Activated CD4-positive, alpha-beta T cell treated with anti-CD3 and anti-CD28 coated beads, Interleukin-2, Interleukin-6, amounts not matched to agents 100 ng/mL and 50 ng/mL, durations not matched to agents 16 hours and 8 hours (primary cell): ENCODE results near the gene EXOC4.

Experiments used
- DNase-seq: peaks from one replicate; pipeline ENCODE4 v3.0.0-alpha.2; 2020

Gene EXOC4

GRCh38 chr7:133645884-133646391 lies 393.1 kb downstream of the EXOC4 start:
- DNase-seq: no peak

- DNase-seq: no peak
Observed at GRCh38 chr7:133646472-133647315, 393.8 kb downstream of the EXOC4 start.

- no peak for DNase-seq
Observed at GRCh38 chr7:133649593-133649992, 396.7 kb downstream of the EXOC4 start.

GRCh38 chr7:133650069-133650468 lies 397.2 kb downstream of the EXOC4 start:
- no peak for DNase-seq

- no peak for DNase-seq
Observed at GRCh38 chr7:133650487-133651300, 397.8 kb downstream of the EXOC4 start.

GRCh38 chr7:133652547-133652946 lies 399.7 kb downstream of the EXOC4 start:
- DNase-seq: no peak

GRCh38 chr7:133654547-133654946 lies 401.7 kb downstream of the EXOC4 start:
- DNase-seq: no peak

GRCh38 chr7:133662276-133662675 lies 409.4 kb downstream of the EXOC4 start:
- DNase-seq: no peak

- no peak for DNase-seq
Observed at GRCh38 chr7:133662830-133663229, 410.0 kb downstream of the EXOC4 start.

GRCh38 chr7:133664528-133664927 lies 411.6 kb downstream of the EXOC4 start:
- no peak for DNase-seq

GRCh38 chr7:133668296-133669060 lies 415.6 kb downstream of the EXOC4 start:
- no peak for DNase-seq

- DNase-seq: no peak
Observed at GRCh38 chr7:133669061-133669455, 416.2 kb downstream of the EXOC4 start.

- no peak for DNase-seq
Observed at GRCh38 chr7:133670250-133670649, 417.4 kb downstream of the EXOC4 start.

GRCh38 chr7:133672866-133673265 lies 420.0 kb downstream of the EXOC4 start:
- no peak for DNase-seq

- DNase-seq: no peak
Observed at GRCh38 chr7:133674079-133674763, 421.3 kb downstream of the EXOC4 start.

- no peak for DNase-seq
Observed at GRCh38 chr7:133675510-133676218, 422.8 kb downstream of the EXOC4 start.

- no peak for DNase-seq
Observed at GRCh38 chr7:133676805-133677370, 424.0 kb downstream of the EXOC4 start.

- no peak for DNase-seq
Observed at GRCh38 chr7:133678137-133678814, 425.4 kb downstream of the EXOC4 start.

GRCh38 chr7:133679977-133680376 lies 427.1 kb downstream of the EXOC4 start:
- no peak for DNase-seq

GRCh38 chr7:133681529-133681928 lies 428.7 kb downstream of the EXOC4 start:
- no peak for DNase-seq
